Keratinocyte (primary cell): ENCODE measurements around the gene MUS81. TPM values are rescaled to one million over a fixed set of nuclear protein-coding genes. Genes with fewer than 3 reads are reported as not detected.

Source experiments
- DNase-seq: peaks from one replicate; pipeline ENCODE4 v3.0.0-alpha.2; 2011; ENCODE audit warnings: low read depth, missing footprints, low spot score
- FAIRE-seq: peaks from 2 replicates; lab custom pipeline; 2011; peaks lifted over from hg19 to GRCh38; lab: Jason Lieb, UNC
- H2AFZ ChIP-seq: 2 replicates; pipeline ENCODE4 v1.6.0; 2012; ENCODE audit warnings: low read length, control low read depth, inconsistent platforms; ENCODE audit not compliant: control insufficient read depth
- H3K27ac ChIP-seq: 2 replicates; pipeline ENCODE4 v1.5.1; 2011; ENCODE audit warnings: low read length; ENCODE audit not compliant: control insufficient read depth, insufficient read depth
- H3K27me3 ChIP-seq: 3 replicates; pipeline ENCODE4 v1.6.0; 2011; ENCODE audit warnings: low read length; ENCODE audit not compliant: control insufficient read depth, insufficient read depth; ENCODE audit errors: extremely low read depth
- H3K36me3 ChIP-seq, 2 experiments: 2 replicates in 1 of 2; 3 replicates in 1 of 2; pipeline ENCODE4 v1.5.1; 2011; ENCODE audit warnings: low read length in 2 of 2, mild to moderate bottlenecking in 1 of 2; ENCODE audit not compliant: control insufficient read depth in 2 of 2, insufficient read depth in 2 of 2; ENCODE audit errors: extremely low read depth in 1 of 2
- H3K4me1 ChIP-seq: 3 replicates; pipeline ENCODE4 v1.5.1; 2011; ENCODE audit warnings: low read length; ENCODE audit not compliant: control insufficient read depth, insufficient read depth; ENCODE audit errors: extremely low read depth
- H3K4me2 ChIP-seq: 3 replicates; pipeline ENCODE4 v1.6.0; 2011; ENCODE audit warnings: low read depth, low read length; ENCODE audit not compliant: control insufficient read depth, insufficient read depth; ENCODE audit errors: extremely low read depth
- H3K4me3 ChIP-seq, 3 experiments: fragments of 200-600 bp in 1 of 3; sonication (generic) in 1 of 3; 2 replicates in 2 of 3; 3 replicates in 1 of 3; pipeline ENCODE4 v1.5.1; 2011 to 2016; ENCODE audit warnings: low read length in 3 of 3, mild to moderate bottlenecking in 3 of 3, control low read depth in 2 of 3, inconsistent platforms in 1 of 3, low read depth in 1 of 3, mixed read lengths in 1 of 3, mixed run types in 1 of 3, moderate library complexity in 1 of 3; ENCODE audit not compliant: control insufficient read depth in 2 of 3, insufficient read depth in 2 of 3; ENCODE audit errors: extremely low read depth in 1 of 3
- H3K79me2 ChIP-seq: 2 replicates; pipeline ENCODE4 v1.6.0; 2012; ENCODE audit warnings: low read length; ENCODE audit not compliant: control insufficient read depth, insufficient read depth
- H3K9ac ChIP-seq: 3 replicates; pipeline ENCODE4 v1.6.0; 2011; ENCODE audit warnings: low read length; ENCODE audit not compliant: control insufficient read depth, insufficient read depth; ENCODE audit errors: extremely low read depth
- H3K9me1 ChIP-seq: 3 replicates; pipeline ENCODE4 v1.6.0; 2011; ENCODE audit warnings: low read length; ENCODE audit not compliant: control insufficient read depth, insufficient read depth; ENCODE audit errors: extremely low read depth
- H3K9me3 ChIP-seq: 2 replicates; pipeline ENCODE4 v1.5.1; 2012; ENCODE audit warnings: low read depth, low read length; ENCODE audit not compliant: control insufficient read depth
- H4K20me1 ChIP-seq: 3 replicates; pipeline ENCODE4 v1.6.0; 2011; ENCODE audit warnings: low read length; ENCODE audit not compliant: control insufficient read depth, insufficient read depth; ENCODE audit errors: extremely low read depth
- CTCF ChIP-seq, 3 experiments: IDR thresholded peaks in 1 of 3; conservative IDR thresholded peaks in 1 of 3; optimal IDR thresholded peaks in 1 of 3; 2 replicates in 2 of 3; 3 replicates in 1 of 3; pipeline versions ENCODE3 to v1.5.1; 2011; ENCODE audit warnings: low read length in 3 of 3, mild to moderate bottlenecking in 3 of 3, moderate library complexity in 2 of 3, control low read depth in 1 of 3, inconsistent platforms in 1 of 3; ENCODE audit not compliant: insufficient read depth in 2 of 3; ENCODE audit errors: extremely low read depth in 1 of 3
- EZH2 ChIP-seq: IDR thresholded peaks from one replicate; pipeline ENCODE4 v1.6.1; 2012; ENCODE audit warnings: inconsistent platforms, mild to moderate bottlenecking, low read length, moderate library complexity
- dilution Hi-C: fragments of 300-500 bp; cut with MboI; formaldehyde crosslinking; loops from one replicate; pipeline ENCODE4 v1.7.0; 2020; ENCODE audit warnings: low sequenced_read_pairs; ENCODE audit not compliant: extremely low pct_ligation_motif_present
- polyA plus RNA-seq, 5 experiments: library from polyadenylated mRNA; depleted of rRNA in 3 of 5; stranded (reverse) in 3 of 5; stranded (forward) in 1 of 5; unstranded in 1 of 5; fragments of >200 nt; gene quantifications; 1 replicate in 1 of 5; 2 replicates in 3 of 5; 3 replicates in 1 of 5; pipeline versions ENCODE4 v1.2.1 to v1.2.3, GENCODE V29; 2011 to 2012; ENCODE audit warnings: missing spikeins in 2 of 5, low read depth in 1 of 5, low replicate concordance in 1 of 5

MUS81 gene
- polyA plus RNA-seq, 1 donor (not counting 4 experiments of a cell fraction or from before 2014, with no cell fraction given), result 28.0 TPM

DNA sequence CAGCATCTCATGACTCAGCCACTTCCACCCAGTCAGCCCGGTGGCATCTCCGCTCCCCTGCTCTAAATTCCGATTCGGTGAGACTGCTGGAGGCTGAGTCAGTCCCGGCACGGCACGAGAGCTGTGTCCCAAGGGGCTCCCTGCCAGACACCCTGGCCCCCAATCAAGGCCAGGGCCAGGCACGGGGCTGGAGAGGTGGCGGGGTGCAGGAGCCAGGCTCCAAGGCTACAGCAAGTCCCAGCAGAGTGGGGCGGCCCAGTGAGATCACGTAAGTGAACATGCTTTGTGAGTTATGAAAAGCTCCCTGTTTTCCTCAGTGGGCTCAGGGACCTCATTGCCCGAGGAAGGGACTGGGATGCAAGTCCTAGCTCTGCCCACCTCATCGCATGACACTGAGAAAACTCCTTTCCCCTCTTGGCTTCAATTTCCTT, 55.6 kb downstream of the MUS81 start:
- peak; percentile 95 for DNase-seq
- Histone ChIP-seq H3K4me1 (peaks cover 78% of the 10 kb centered on the region), H3K79me2 (peaks cover 43% of the 10 kb centered on the region), H3K9ac (peak overlapping the region; percentile 91), H3K36me3 (peaks cover 4% of the 10 kb centered on the region in 2 experiments), H3K27me3 (no peaks in the 10 kb centered on the region), H3K9me1 (no peaks in the 10 kb centered on the region), H2AFZ (no peak overlapping the region), H3K9me3 (no peaks in the 10 kb centered on the region), H3K4me3 (peak overlapping the region; percentile 19 to 66 (median 26)), H3K4me2 (peak overlapping the region; percentile 73), H3K27ac (peak overlapping the region; percentile 95), H4K20me1 (no peaks in the 10 kb centered on the region)
- FAIRE-seq, result no peak
- dilution Hi-C loops, result no loop called here
- no peak for TF ChIP-seq EZH2
- no peak for TF ChIP-seq CTCF (optimal IDR thresholded peaks at IDR 0.05 in 1 of 3, IDR thresholded peaks at IDR 0.05 in 1 of 3, conservative IDR thresholded peaks at IDR 0.05 in 1 of 3; ENCODE audit: extremely low read depth in 1 of 3, insufficient read depth in 2 of 3, low read length in 3 of 3)

Other genes with a start within 250 kb of the MUS81 start
- 13.6 to 18.8 TPM (median 17.5 TPM) in 3 replicates for gene MAP3K11, start 246.2 kb upstream of the MUS81 start, polyA plus RNA-seq
- gene PCNX3, start 244.7 kb upstream of the MUS81 start, polyA plus RNA-seq, result 6.1 to 16.5 TPM (median 10.5 TPM) in 3 replicates
- gene SIPA1, start 222.3 kb upstream of the MUS81 start, polyA plus RNA-seq, result 4.5 to 7.2 TPM (median 7.1 TPM) in 3 replicates
- 20.4 to 49.4 TPM (median 23.5 TPM) in 3 replicates for gene RELA, start 197.5 kb upstream of the MUS81 start, polyA plus RNA-seq
- 26.8 to 32.1 TPM (median 30.3 TPM) in 3 replicates for gene KAT5, start 148.2 kb upstream of the MUS81 start, polyA plus RNA-seq
- gene RNASEH2C, start 139.6 kb upstream of the MUS81 start, polyA plus RNA-seq, result 16.0 to 20.6 TPM (median 18.5 TPM) in 3 replicates
- gene AP5B1, start 79.5 kb upstream of the MUS81 start, polyA plus RNA-seq, result 3.1 to 6.8 TPM (median 3.1 TPM) in 3 replicates
- gene OVOL1, start 73.4 kb upstream of the MUS81 start, polyA plus RNA-seq, result 2.1 to 23.2 TPM (median 7.5 TPM) in 3 replicates
- gene SNX32, start 26.5 kb upstream of the MUS81 start, polyA plus RNA-seq, result 0.12 to 0.44 TPM (median 0.15 TPM) in 3 replicates
- gene CFL1, start 2.3 kb upstream of the MUS81 start, polyA plus RNA-seq, result 571 to 1,860 TPM (median 1,236 TPM) in 3 replicates
- 4.6 to 13.6 TPM (median 4.8 TPM) in 3 replicates for gene EFEMP2, start 12.4 kb downstream of the MUS81 start, polyA plus RNA-seq
- not detected in 3 replicates for gene CTSW, start 19.4 kb downstream of the MUS81 start, polyA plus RNA-seq
- 83.0 to 104 TPM (median 95.1 TPM) in 3 replicates for gene FIBP, start 28.0 kb downstream of the MUS81 start, polyA plus RNA-seq
- 4.1 to 6.8 TPM (median 6.0 TPM) in 3 replicates for gene CCDC85B, start 30.2 kb downstream of the MUS81 start, polyA plus RNA-seq
- gene FOSL1, start 40.0 kb downstream of the MUS81 start, polyA plus RNA-seq, result 9.4 to 25.3 TPM (median 21.8 TPM) in 3 replicates
- 18.4 to 30.9 TPM (median 25.0 TPM) in 3 replicates for gene C11orf68, start 58.6 kb downstream of the MUS81 start, polyA plus RNA-seq
- gene DRAP1, start 59.0 kb downstream of the MUS81 start, polyA plus RNA-seq, result 135 to 175 TPM (median 138 TPM) in 3 replicates
- not detected in 3 replicates for gene TSGA10IP, start 85.0 kb downstream of the MUS81 start, polyA plus RNA-seq
- 5.9 to 28.0 TPM (median 14.7 TPM) in 3 replicates for gene SART1, start 101.3 kb downstream of the MUS81 start, polyA plus RNA-seq
- 23.1 to 36.8 TPM (median 29.6 TPM) in 3 replicates for gene EIF1AD, start 141.7 kb downstream of the MUS81 start, polyA plus RNA-seq
- gene BANF1, start 142.1 kb downstream of the MUS81 start, polyA plus RNA-seq, result 112 to 187 TPM (median 154 TPM) in 3 replicates
- gene CST6, start 151.6 kb downstream of the MUS81 start, polyA plus RNA-seq, result 1.4 to 2.3 TPM (median 1.7 TPM) in 3 replicates
- gene CATSPER1, start 166.0 kb downstream of the MUS81 start, polyA plus RNA-seq, result 0.07 TPM in 1 of 3 replicates, not detected in the others
- not detected in 3 replicates for gene GAL3ST3, start 188.7 kb downstream of the MUS81 start, polyA plus RNA-seq
- gene SF3B2, start 191.9 kb downstream of the MUS81 start, polyA plus RNA-seq, result 41.9 to 121 TPM (median 73.0 TPM) in 3 replicates
- gene PACS1, start 209.8 kb downstream of the MUS81 start, polyA plus RNA-seq, result 10.0 to 28.4 TPM (median 14.9 TPM) in 3 replicates